BLaER1 treated with 17β-estradiol and CSF1 and Interleukin-3, amounts not matched to agents 10 nM and 100 nM (cell line): ENCODE measurements around the gene ITIH4.
"Not testable (repeated sequence)": the region's sequence is repeated elsewhere in the genome, so short reads cannot be mapped to it uniquely, and the experiment has no call there.

Experiments
- H3K27ac ChIP-seq, 11 experiments: shearing (Covaris generic); formaldehyde crosslinking; 2 replicates each; pipeline ENCODE4 v1.8.1; 2022
- H3K27me3 ChIP-seq, 11 experiments: shearing (Covaris generic); formaldehyde crosslinking; 2 replicates each; pipeline ENCODE4 v1.8.1; 2022
- H3K36me3 ChIP-seq, 11 experiments: shearing (Covaris generic); formaldehyde crosslinking; 2 replicates each; pipeline ENCODE4 v1.8.1; 2022
- H3K4me1 ChIP-seq, 10 experiments: shearing (Covaris generic); formaldehyde crosslinking; 2 replicates each; pipeline ENCODE4 v1.8.1; 2022
- H3K4me2 ChIP-seq, 11 experiments: shearing (Covaris generic); formaldehyde crosslinking; 2 replicates each; pipeline ENCODE4 v1.8.1; 2022
- H3K4me3 ChIP-seq, 10 experiments: shearing (Covaris generic); formaldehyde crosslinking; 2 replicates each; pipeline ENCODE4 v1.8.1; 2022
- H3K9ac ChIP-seq, 11 experiments: shearing (Covaris generic); formaldehyde crosslinking; 2 replicates each; pipeline ENCODE4 v1.8.1; 2022
- H3K9me3 ChIP-seq, 11 experiments: shearing (Covaris generic); formaldehyde crosslinking; replicated peaks in 1 of 11; 2 replicates each; pipeline ENCODE4 v1.8.1; 2022
- H4K20me1 ChIP-seq, 11 experiments: shearing (Covaris generic); formaldehyde crosslinking; 2 replicates each; pipeline ENCODE4 v1.8.1; 2022
- Cebpa-rat ChIP-seq, 11 experiments: shearing (Covaris generic); IDR thresholded peaks; 2 replicates each; pipeline ENCODE4 v1.8.1; 2022

The ITIH4 gene

GRCh38 chr3:52779011-52779836, 51.2 kb downstream of the ITIH4 start:
- H3K27ac ChIP-seq: peak overlapping the region in 10 of 11 experiments; percentile 33 to 66 (median 54); a peak in 19 of 22 replicates
- no peaks in the 10 kb centered on the region for H3K27me3 ChIP-seq
- peaks cover 20 to 57% (median 44%) of the 10 kb centered on the region in 10 experiments for H3K4me1 ChIP-seq
- no peaks in the 10 kb centered on the region for H3K36me3 ChIP-seq
- H3K9ac ChIP-seq: peak overlapping the region in 3 of 11 experiments; percentile 3 to 50 (median 18); a peak in 2 of 22 replicates
- peak overlapping the region; percentile 34 to 83 (median 58) for H3K4me2 ChIP-seq
- H4K20me1 ChIP-seq: no peaks in the 10 kb centered on the region
- H3K9me3 ChIP-seq: no peaks in the 10 kb centered on the region
- H3K4me3 ChIP-seq: no peak overlapping the region
- no peak for TF ChIP-seq Cebpa-rat (IDR thresholded peaks at IDR 0.05)

GRCh38 chr3:52777959-52778805, 52.3 kb downstream of the ITIH4 start:
- peaks cover 20 to 57% (median 44%) of the 10 kb centered on the region in 10 experiments for H3K4me1 ChIP-seq
- TF ChIP-seq Cebpa-rat (IDR thresholded peaks at IDR 0.05): no peak
- H3K9ac ChIP-seq: no peak overlapping the region
- H3K27ac ChIP-seq: peak overlapping the region in 8 of 11 experiments; percentile 43 to 66 (median 56); a peak in 12 of 22 replicates
- no peaks in the 10 kb centered on the region for H3K36me3 ChIP-seq
- peak overlapping the region in 10 of 11 experiments; percentile 38 to 83 (median 58); a peak in 13 of 22 replicates for H3K4me2 ChIP-seq
- H3K9me3 ChIP-seq: no peaks in the 10 kb centered on the region
- H3K4me3 ChIP-seq: no peak overlapping the region
- no peaks in the 10 kb centered on the region for H3K27me3 ChIP-seq
- H4K20me1 ChIP-seq: no peaks in the 10 kb centered on the region

GRCh38 chr3:52777127-52777958, 53.1 kb downstream of the ITIH4 start, which contains the start of gene ITIH1:
TSS of gene ITIH1 (plus strand) at chr3:52777599. CDS start at chr3:52777616, 17 bp downstream.
- Histone ChIP-seq H3K4me2 (peak within 1 kb of the TSS in 8 of 11 experiments; percentile 14 to 83 (median 58); a peak in 7 of 22 replicates), H4K20me1 (no peaks in the 10 kb centered on the region), H3K9ac (no peak within 1 kb of the TSS), H3K27me3 (no peaks in the 10 kb centered on the region), H3K27ac (peak within 1 kb of the TSS in 4 of 11 experiments; percentile 43 to 66 (median 54); a peak in 3 of 22 replicates), H3K9me3 (no peaks in the 10 kb centered on the region), H3K4me3 (no peak within 1 kb of the TSS), H3K36me3 (no peaks in the 10 kb centered on the region), H3K4me1 (peaks cover 20 to 56% (median 44%) of the 10 kb centered on the region in 10 experiments)
- no peak for TF ChIP-seq Cebpa-rat (IDR thresholded peaks at IDR 0.05)

GRCh38 chr3:52776486-52776885, 54.0 kb downstream of the ITIH4 start:
- not testable (repeated sequence) for H3K27ac ChIP-seq, H3K9me3 ChIP-seq, H4K20me1 ChIP-seq, H3K36me3 ChIP-seq, H3K9ac ChIP-seq, H3K4me2 ChIP-seq, H3K4me3 ChIP-seq, H3K27me3 ChIP-seq
- peaks cover 23 to 50% (median 39%) of the 10 kb centered on the region in 10 experiments for H3K4me1 ChIP-seq

GRCh38 chr3:52775877-52776276, 54.6 kb downstream of the ITIH4 start:
- Histone ChIP-seq H4K20me1 (no peaks in the 10 kb centered on the region), H3K4me3 (no peak overlapping the region), H3K27ac (no peak overlapping the region; a peak in 1 of 22 replicates), H3K27me3 (no peaks in the 10 kb centered on the region), H3K4me1 (peaks cover 27 to 48% (median 43%) of the 10 kb centered on the region in 10 experiments), H3K4me2 (peak overlapping the region in 2 of 11 experiments; percentile 12; a peak in 6 of 22 replicates), H3K9ac (no peak overlapping the region), H3K36me3 (no peaks in the 10 kb centered on the region), H3K9me3 (no peaks in the 10 kb centered on the region)
- TF ChIP-seq Cebpa-rat (IDR thresholded peaks at IDR 0.05): no peak

GRCh38 chr3:52774901-52775864, 55.3 kb downstream of the ITIH4 start:
- Histone ChIP-seq H3K27ac (no peak overlapping the region; a peak in 1 of 22 replicates), H3K36me3 (no peaks in the 10 kb centered on the region), H3K9ac (0 out of 22 replicates have a peak overlapping the region, but pooled peaks of 1 of the 11 experiments have one; percentile 3), H4K20me1 (no peaks in the 10 kb centered on the region), H3K4me1 (peaks cover 26 to 41% (median 38%) of the 10 kb centered on the region in 10 experiments), H3K27me3 (no peaks in the 10 kb centered on the region), H3K4me2 (peak overlapping the region in 3 of 11 experiments; percentile 12 to 36 (median 12); a peak in 7 of 22 replicates), H3K4me3 (no peak overlapping the region), H3K9me3 (no peaks in the 10 kb centered on the region)
- TF ChIP-seq Cebpa-rat (IDR thresholded peaks at IDR 0.05): no peak

GRCh38 chr3:52774066-52774713, 56.3 kb downstream of the ITIH4 start:
- no peak for TF ChIP-seq Cebpa-rat (IDR thresholded peaks at IDR 0.05)
- no peak overlapping the region for H3K4me2 ChIP-seq
- H3K27me3 ChIP-seq: no peaks in the 10 kb centered on the region
- no peaks in the 10 kb centered on the region for H3K9me3 ChIP-seq
- H4K20me1 ChIP-seq: no peaks in the 10 kb centered on the region
- no peak overlapping the region for H3K27ac ChIP-seq
- no peak overlapping the region for H3K9ac ChIP-seq
- no peak overlapping the region for H3K4me3 ChIP-seq
- H3K4me1 ChIP-seq: peaks cover 26 to 41% (median 38%) of the 10 kb centered on the region in 10 experiments
- no peaks in the 10 kb centered on the region; a peak in 1 of 22 replicates for H3K36me3 ChIP-seq
